HG03460 (cell line): ENCODE data around the gene HSD17B2.
"Not testable (repeated sequence)": the region's sequence is repeated elsewhere in the genome, so short reads cannot be mapped to it uniquely, and the experiment has no call there.

Experiments used
- ATAC-seq: cut with Tn5 transposase; IDR thresholded peaks from one replicate; pipeline ENCODE4 v1.9.1; 2021; ENCODE audit not compliant: unreplicated experiment

HSD17B2 gene, protein sequence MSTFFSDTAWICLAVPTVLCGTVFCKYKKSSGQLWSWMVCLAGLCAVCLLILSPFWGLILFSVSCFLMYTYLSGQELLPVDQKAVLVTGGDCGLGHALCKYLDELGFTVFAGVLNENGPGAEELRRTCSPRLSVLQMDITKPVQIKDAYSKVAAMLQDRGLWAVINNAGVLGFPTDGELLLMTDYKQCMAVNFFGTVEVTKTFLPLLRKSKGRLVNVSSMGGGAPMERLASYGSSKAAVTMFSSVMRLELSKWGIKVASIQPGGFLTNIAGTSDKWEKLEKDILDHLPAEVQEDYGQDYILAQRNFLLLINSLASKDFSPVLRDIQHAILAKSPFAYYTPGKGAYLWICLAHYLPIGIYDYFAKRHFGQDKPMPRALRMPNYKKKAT

DNA sequence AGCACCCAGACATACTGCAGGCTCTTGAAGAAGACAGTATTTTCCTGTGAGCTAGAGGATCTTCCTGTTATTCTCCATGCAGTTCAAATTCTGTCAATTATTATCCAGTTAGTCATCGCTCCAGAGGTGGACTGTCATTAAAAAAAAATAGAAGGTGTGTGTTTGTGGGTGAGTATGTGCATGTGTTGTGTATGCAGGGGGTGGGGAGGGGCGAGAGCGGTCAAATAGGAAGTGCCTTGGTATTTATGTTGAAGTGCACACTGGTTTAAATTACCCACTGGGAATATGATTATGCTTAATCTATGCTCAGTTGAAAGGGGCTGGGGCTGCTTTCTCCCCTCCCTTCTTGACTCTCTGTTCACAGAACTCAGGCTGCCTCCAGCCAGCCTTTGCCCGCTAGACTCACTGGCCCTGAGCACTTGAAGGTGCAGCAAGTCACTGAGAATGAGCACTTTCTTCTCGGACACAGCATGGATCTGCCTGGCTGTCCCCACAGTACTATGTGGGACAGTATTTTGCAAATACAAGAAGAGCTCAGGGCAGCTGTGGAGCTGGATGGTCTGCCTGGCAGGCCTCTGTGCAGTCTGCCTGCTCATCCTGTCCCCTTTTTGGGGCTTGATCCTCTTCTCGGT, at the start of gene HSD17B2:
TSS of gene HSD17B2 (plus strand) at position 273 of the 632 bp plus-strand sequence. CDS start at position 445, 172 bp downstream.
- no peak for ATAC-seq

DNA sequence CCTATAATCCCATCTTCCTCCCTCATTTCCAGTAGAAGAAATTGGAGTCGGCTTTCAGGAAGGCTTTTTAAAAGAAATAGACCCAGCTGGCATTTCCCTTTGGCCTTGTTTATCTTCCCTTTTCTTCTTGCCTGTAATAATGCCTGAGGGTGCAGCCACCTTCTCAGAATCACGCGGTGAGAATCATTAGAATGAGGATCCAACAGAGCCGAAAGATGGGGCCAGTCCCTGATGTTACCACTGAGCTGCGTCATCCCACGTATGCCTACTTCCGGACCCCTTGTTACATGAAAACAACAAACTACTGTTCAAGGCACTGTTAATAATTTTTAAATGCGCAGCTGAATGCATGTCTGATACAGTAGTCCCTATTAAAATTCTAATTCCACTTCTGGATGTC, 47.9 kb upstream of the HSD17B2 start:
- ATAC-seq: no peak

DNA sequence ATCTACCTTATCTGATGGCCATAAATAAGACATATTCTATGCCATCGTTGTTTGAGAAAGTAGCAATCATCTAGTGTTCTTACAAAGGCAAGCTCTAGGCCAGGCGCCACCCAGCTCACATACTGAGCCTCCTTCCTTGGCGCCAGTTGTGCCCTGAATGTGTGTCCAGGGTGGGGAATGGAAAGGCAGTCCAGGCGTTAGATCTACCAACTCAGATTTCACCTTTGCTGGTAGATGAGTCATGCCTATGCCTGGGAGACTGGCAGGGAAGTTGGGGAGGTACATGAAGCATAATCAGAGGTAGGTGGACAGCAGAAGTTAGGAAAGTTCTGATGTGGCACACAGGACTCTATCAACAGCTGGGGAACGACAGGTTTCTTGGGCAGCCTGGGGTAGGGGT, 47.3 kb upstream of the HSD17B2 start:
- ATAC-seq: no peak

DNA sequence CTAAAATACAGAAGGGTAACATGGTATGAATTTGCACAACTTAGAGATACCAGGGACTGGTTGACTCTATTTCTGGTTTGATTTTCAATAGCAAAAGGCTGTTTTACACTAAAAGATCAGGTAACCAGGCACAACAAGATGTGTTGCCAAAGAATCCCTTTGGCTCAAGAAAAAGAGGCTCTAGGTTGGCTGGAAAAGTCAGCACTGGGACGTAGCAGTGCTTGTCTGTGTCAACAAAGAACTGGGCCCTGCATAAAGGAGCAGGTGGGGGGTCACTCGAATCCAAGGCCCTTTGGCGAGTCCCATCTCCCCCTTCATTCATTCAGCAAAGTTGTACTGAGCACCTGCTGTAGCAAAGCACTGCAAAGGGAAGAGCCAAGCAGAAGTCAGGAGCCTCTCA, 42.2 kb upstream of the HSD17B2 start:
- ATAC-seq: no peak

DNA sequence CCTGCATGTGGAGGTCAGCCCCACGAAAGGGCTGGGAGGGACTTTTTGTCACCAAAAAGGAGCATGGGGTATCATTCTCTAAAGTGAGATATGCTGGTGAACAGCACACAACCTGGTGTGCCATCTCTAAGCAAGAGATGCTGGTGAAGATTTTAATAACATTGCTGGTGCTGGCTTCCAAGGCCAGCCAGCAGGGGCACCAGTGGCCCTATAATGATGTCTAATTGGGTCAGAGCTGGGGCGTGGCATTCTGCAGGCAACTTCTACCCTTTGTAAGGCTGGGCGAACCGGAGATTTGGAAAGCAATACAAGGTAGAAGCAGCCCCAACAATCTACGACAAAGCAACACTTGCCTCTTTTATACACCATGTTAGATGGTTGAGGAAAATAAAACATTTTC, 40.6 kb upstream of the HSD17B2 start:
- no peak for ATAC-seq

DNA sequence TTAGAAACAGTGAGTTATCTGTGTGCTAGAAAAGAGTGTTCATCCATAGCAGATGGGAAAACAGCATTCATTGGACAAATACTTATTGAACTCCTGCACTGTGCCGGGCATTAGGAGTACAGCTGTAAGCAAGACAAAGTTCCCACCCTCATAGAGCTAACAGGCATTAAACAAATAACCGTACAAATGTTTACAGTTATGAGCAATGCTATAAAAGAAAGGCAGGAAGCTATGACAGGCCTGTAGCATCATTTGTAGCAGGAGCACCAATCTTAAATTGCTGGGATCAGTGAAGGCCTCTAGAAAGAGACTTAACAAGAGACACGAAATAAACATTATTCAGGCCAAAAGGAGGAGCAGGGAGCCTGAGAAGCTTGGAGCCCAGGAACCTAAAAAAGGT, 39.4 kb upstream of the HSD17B2 start:
- no peak for ATAC-seq

DNA sequence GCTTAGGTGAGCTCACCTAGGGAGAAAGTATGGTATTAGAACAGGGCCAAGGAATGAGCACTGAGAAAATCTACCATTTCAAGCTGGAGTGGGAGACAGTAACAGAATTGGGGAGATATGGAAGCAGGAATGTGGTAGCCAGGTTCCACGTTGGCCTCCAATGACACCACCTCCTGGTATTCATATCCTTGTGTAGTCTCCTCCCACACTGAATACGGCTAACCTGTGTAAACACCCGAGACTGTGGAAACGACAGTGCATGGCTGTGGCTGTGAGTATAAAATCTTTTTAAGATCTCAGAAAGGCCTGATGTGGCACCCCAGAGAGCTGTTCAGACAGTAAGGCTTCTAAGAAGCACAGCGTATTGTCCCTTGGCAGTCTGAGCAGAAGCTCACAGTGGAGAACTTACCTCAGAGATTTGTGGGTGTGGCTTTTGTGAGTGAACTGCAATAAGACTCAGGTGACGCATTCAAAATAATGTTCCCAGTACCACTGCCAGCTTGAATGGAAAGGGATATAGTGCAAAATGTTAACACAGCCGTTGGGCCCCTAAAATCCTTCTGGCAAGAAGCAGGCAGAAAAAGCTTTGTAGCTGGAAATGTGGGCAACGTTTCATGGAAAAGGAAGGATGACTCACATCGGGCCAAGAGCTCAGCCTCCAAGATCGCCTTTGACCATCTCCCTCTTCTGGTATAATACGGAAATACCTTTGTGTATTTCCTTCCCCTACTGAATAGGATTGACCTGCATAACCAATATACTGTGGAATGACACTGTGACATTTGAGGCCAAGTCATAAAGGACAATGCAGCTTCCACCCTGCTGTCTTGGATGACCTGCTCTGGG, 38.2 kb upstream of the HSD17B2 start:
- ATAC-seq: no peak

DNA sequence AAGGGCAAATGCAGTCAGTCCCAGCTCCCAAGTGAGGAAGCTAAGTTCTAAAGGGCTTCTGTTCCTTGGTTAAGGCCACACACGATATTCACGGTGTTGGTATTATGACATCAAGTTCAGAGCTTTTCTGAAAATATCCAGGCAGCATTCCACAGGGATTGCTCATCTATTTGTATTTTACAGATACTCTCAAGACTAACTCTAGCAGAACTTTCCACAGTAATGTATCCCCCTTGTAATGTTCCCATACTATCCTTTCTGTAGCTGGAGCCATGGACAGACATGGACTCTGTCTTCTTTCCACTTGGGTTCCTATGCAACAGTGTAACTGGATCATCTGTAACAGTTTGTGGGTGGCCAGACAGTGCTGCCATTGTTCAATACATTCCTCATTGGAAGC, 37.3 kb upstream of the HSD17B2 start:
- ATAC-seq: no peak

DNA sequence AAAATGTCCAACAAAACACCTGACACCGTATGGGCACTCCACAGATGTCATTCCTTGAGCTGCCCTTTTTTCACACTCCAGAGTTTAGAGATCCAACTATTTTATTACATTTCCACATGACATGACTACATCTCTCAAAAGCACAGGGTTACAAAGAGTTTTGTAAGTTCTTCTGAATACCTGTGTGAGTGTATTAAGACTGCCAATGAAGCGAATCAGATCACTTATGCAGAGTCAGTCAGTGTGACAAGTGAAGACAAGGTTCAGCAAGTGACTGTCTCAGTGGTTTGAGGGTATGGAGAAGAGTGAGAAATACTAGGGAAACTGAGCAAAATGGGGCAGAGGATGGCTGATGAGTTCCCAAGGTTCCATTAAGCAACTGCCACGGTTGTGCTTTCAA, 32.2 kb upstream of the HSD17B2 start:
- no peak for ATAC-seq

DNA sequence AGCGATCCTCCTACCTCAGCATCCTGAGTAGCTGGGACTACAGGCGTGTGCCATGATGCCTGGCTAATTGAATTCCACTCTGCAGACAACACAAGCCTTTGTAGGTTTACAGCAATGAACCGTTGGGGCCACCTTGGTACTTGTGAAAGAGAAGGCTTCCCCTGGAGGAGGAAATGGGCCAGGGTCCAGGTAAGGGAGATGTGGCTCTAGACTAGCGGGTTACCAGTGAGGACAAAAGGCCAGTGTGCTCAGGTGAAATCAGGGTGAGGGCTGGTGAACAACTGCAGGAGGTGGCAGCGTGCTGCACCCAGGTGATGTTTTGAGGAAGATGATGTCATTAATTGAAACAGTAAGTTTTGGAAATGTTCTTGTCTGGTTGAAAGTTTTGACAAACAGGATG, 30.5 kb upstream of the HSD17B2 start:
- ATAC-seq: no peak

DNA sequence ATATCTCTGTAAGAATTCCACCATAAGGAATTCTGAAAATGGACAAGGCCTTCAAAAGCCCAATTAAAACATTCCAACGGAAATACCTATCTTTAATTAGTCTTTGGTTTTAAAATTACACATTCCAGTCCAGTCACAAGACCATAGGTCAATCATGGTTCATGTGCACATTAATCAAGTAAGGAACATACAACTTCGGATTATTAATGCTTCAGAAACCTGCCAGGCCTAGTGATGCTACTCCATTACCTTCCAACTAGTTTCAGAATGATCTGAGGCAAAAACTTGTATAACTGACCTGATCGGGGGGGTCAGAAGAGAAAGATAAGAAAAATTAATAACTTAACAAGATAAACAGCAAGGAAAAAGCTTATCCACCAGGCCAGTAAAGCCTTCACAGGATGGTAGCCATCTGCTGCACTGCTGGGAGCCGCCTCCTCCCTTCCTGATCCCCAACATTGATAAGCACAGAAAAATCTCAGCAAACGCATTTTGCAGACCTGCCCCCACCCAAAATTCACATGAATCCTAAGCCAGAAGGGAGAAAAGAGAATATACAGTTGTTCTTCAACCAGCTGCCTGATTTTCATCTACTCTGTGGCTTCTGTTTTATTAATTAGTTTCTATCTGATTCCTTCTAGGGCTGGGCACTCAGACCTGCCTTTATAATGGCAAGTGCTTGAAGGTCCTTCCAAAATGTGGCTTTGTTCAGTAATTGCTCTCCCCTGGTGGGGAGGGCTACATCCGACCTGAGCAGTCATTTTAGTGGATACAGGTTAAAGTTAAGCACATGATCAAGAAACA, 29.8 kb upstream of the HSD17B2 start:
- ATAC-seq: no peak

DNA sequence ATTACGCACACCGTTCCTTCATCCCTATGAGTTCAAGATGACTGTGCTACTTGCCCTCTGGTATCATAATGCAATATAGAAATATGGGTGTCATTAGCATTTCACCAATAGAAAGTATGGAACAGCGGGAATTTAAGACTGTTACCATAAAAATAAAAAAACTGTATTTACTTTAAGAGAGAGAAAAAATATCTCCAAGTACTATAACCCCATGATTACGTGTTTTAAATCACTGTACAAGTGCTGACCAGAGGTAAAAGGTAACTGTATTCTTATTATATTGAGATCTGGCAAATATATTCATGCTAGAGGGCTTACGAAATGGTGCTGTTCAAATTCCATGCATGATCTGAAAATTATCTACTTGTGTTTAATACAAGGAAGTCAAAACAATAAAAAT, 29.0 kb upstream of the HSD17B2 start:
- ATAC-seq: no peak

DNA sequence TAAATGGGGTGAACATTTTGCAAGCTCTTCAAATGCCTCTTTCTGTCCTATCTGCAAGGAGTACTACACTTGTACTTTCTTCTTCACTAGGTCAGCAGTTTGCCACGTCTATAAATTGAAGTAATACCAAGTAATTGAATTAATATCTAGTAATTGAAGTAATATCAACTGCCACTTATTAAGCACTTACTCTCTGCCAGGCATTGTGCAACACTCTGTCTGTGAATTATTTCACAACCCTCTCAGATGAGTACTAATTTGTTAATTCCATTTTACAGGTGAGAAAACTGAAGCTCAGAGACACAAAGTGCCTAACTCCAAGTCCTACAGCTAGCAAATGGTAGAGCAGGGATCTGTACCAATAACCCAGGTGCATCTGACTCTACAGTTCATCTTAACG, 27.9 kb upstream of the HSD17B2 start:
- no peak for ATAC-seq

DNA sequence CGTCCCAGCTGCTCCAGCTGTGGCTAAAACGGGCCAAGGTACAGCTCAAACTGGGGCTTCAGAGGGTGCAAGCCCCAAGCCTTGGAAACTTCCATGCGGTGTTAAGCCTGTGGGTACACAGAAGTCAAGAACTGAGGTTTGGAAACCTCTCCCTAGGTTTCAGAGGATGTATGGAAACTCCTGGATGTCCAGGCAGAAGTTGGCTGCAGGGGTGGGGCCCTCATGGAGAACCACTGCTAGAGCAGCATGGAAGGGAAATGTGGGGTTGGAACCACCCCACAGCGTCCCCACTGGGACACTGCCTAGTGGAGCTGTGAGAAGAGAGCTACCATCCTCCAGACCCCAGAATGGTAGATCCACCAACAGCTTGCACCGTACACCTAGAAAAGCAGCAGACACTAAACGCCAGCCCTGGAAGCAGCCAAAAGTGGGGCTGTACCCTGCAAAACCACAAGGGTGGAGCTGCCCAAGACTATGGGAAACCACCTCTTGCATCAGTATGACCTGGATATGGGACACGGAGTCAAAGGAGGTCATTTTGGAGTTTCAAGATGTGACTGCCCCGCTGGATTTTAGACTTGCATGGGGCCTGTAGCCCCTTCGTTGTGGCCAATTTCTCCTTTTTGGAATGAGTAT, 26.0 kb upstream of the HSD17B2 start:
- ATAC-seq: no peak

DNA sequence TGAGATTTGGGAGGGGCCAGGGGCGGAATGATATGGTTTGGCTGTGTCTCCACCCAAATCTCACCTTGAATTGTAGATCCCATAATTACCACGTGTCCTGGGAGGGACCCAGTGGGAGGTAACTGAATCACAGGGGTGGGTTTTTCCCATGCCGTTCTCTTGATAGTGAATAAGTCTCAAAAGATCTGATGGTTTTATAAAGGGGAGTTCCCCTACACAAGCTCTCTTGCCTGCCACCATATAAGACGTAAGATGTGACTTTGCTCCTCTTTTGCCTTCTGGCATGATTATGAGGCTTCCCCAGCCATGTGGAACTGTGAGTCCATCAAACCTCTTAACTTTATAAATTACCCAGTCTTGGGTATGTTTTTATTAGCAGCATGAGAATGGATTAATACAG, 25.3 kb upstream of the HSD17B2 start:
- ATAC-seq: not testable (repeated sequence)

DNA sequence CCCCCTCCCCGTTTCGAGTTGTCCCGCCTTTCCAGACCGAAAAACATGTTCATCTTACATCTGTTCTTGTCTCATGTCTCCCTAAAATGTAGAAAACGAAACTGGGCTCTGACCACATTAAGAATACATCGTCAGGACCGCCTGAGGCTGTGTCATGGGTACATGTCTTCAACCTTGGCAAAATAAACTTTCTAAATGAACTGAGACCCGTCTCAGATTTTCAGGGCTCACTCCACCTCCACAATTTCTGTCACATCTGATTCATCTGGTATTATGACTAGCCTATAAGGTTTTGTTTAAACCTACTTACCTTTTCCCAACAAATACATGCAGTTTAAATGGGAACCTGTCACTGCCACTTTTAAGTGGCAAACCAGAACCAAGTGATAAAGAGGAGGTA, 24.4 kb upstream of the HSD17B2 start:
- ATAC-seq: no peak

DNA sequence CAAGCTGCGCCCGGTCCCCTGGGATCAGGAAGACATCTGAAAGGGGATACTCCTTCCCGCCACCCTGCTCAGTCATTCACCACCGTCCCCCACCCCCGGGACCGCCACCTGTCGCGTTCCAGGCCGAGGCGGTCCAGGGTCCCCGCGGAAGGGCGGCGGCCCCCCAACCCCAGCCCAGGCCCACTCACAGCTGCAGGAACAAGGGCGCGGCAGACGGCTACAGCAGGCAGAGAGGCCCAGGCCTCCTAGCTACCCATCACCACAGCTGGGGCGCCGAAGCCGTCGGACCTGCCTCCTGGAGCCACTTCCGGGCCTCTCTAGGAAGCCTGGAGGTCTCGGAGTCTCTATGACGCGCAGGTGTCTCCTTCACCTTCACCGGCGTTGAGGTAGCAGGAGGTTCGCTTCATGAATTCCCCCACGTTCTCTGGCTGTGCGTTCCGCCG, 23.8 kb upstream of the HSD17B2 start, which contains the start of gene SDR42E1:
TSS of gene SDR42E1 (minus strand) at position 272 of the 443 bp plus-strand sequence. CDS start 10,612 bp downstream, outside the sequence.
- ATAC-seq: peak; percentile 95

DNA sequence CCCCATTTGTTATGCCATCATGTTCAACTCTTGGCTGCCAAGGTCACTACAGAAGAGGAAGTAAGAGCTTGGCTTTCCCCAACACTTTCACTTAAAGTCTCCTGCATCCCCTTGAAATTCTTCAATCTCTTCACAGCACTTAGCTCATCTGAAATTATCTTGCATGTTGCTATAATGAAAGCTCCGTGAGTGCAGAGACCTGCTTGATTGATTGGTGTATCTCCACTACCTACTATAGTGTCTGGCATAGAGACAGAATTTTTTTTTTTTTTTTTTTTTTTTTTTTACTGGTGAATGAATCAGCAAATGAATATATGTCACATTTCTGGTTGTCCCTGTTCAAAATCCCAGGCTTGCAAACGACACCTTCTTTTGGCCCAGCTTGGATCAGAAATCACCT, 21.9 kb upstream of the HSD17B2 start:
- no peak for ATAC-seq

DNA sequence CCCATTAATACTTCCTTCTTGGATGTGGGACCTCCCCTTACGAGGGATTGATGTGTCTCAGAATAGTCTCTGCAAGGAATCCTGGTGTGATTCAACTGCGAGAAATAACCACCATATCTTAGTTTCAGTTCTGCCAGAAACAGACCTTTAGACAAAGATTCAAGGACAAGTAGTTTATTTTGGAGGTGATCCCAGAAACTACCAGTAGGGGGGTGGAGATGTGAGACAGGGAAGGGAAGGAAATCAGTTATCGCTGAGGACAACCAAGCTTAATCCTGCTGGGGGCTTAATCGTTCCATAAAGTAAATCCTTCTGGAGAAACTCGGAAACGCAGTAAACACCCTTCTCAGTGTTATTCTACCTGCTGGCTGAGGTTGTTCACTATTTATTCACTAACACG, 18.8 kb upstream of the HSD17B2 start:
- no peak for ATAC-seq

DNA sequence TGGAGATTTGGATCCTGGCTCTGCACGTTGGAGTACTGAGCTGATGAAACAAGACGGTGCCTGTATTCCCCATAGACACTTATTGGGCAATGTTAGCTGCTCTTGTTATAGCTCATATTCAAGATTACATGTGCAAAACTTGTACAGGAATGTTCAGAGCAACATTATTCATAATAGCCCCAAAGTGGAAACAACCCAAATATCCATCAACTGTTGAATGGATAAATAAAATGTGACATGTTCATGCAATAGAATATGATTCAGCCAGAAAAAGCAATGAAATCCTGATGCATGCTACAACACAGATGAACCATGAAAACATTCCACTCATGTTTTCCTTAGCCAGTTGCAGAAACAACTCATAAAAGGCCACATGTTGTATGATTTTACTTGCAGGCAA, 18.1 kb upstream of the HSD17B2 start:
- ATAC-seq: no peak
